Ishikawa (cell line): ENCODE measurements around the gene CAMK4.

Experiments used
- CEBPB ChIP-seq: IDR thresholded peaks from 2 replicates; pipeline ENCODE4 v1.6.1; 2012
- EP300 ChIP-seq: IDR thresholded peaks from 2 replicates; pipeline ENCODE4 v1.6.1; 2012; ENCODE audit warnings: borderline replicate concordance
- FOXM1 ChIP-seq: IDR thresholded peaks from 2 replicates; pipeline ENCODE4 v1.6.1; 2012; ENCODE audit warnings: low read depth, borderline replicate concordance
- NFIC ChIP-seq: IDR thresholded peaks from 2 replicates; pipeline ENCODE4 v1.6.1; 2012
- TAF1 ChIP-seq: IDR thresholded peaks from 2 replicates; pipeline ENCODE4 v1.6.1; 2012; ENCODE audit warnings: low read depth, mild to moderate bottlenecking
- TEAD4 ChIP-seq: IDR thresholded peaks from 2 replicates; pipeline ENCODE4 v1.6.1; 2012
- YY1 ChIP-seq: IDR thresholded peaks from 2 replicates; pipeline ENCODE4 v1.6.1; 2012; ENCODE audit warnings: low read depth
- TF ChIP-seq, protein P1 (sequence below): IDR thresholded peaks from 2 replicates; pipeline ENCODE4 v1.6.1; 2012; ENCODE audit warnings: low read depth, mild to moderate bottlenecking

DNA sequence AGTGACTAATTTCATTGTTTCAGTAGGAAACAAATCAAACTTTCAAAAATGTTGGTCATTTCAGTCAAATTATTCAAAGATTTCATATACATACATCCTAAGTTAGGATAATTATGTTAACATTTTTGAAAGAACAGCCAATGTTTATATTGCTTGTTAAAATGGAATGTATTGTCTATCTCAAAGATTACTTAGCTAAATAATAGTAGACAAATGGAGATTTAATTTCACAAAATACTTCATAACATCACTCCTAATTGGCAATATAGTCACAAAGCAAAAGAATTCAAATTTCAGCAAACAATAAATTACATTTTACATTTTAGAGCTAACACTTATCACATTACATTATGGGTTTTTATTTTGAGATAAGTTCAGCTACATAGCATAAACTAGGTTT is 262.7 kb downstream of the CAMK4 start:
- TF ChIP-seq EP300, result no peak
- TF ChIP-seq CEBPB, result no peak
- TF ChIP-seq, protein P1, sequence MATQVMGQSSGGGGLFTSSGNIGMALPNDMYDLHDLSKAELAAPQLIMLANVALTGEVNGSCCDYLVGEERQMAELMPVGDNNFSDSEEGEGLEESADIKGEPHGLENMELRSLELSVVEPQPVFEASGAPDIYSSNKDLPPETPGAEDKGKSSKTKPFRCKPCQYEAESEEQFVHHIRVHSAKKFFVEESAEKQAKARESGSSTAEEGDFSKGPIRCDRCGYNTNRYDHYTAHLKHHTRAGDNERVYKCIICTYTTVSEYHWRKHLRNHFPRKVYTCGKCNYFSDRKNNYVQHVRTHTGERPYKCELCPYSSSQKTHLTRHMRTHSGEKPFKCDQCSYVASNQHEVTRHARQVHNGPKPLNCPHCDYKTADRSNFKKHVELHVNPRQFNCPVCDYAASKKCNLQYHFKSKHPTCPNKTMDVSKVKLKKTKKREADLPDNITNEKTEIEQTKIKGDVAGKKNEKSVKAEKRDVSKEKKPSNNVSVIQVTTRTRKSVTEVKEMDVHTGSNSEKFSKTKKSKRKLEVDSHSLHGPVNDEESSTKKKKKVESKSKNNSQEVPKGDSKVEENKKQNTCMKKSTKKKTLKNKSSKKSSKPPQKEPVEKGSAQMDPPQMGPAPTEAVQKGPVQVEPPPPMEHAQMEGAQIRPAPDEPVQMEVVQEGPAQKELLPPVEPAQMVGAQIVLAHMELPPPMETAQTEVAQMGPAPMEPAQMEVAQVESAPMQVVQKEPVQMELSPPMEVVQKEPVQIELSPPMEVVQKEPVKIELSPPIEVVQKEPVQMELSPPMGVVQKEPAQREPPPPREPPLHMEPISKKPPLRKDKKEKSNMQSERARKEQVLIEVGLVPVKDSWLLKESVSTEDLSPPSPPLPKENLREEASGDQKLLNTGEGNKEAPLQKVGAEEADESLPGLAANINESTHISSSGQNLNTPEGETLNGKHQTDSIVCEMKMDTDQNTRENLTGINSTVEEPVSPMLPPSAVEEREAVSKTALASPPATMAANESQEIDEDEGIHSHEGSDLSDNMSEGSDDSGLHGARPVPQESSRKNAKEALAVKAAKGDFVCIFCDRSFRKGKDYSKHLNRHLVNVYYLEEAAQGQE, result no peak
- no peak for TF ChIP-seq NFIC
- TF ChIP-seq YY1, result no peak
- no peak for TF ChIP-seq TEAD4
- no peak for TF ChIP-seq TAF1
- TF ChIP-seq FOXM1, result no peak
